AG04449 (cell line): ENCODE data around the gene MSLN.

ENCODE experiments used
- CTCF ChIA-PET: fragments of 350-600 bp; formaldehyde crosslinking; extraction: SDS; loops from one replicate; lab custom pipeline; 2021; ENCODE audit warnings: antibody characterized with exemption; lab: Yijun Ruan, JAX
- POLR2A ChIA-PET: fragments of 400-600, 350-600 bp; formaldehyde crosslinking; extraction: SDS; loops from one replicate; lab custom pipeline; 2020; ENCODE audit warnings: antibody characterized with exemption, inconsistent platforms; lab: Yijun Ruan, JAX
- DNase-seq: peaks from one replicate; pipeline ENCODE4 v3.0.0-alpha.2; 2010; ENCODE audit warnings: low read depth, low spot score
- H3K4me3 ChIP-seq: 2 replicates; pipeline ENCODE4 v1.5.1; 2011; ENCODE audit warnings: low read depth, mild to moderate bottlenecking, control low read depth, low read length
- TF ChIP-seq, protein P1 (sequence below): IDR thresholded peaks from one replicate; pipeline ENCODE4 v1.5.1; 2011; ENCODE audit warnings: mild to moderate bottlenecking, moderate library complexity, low read length, control low read depth, inconsistent platforms; ENCODE audit not compliant: insufficient read depth; ENCODE audit errors: missing control alignments

The MSLN gene

DNA sequence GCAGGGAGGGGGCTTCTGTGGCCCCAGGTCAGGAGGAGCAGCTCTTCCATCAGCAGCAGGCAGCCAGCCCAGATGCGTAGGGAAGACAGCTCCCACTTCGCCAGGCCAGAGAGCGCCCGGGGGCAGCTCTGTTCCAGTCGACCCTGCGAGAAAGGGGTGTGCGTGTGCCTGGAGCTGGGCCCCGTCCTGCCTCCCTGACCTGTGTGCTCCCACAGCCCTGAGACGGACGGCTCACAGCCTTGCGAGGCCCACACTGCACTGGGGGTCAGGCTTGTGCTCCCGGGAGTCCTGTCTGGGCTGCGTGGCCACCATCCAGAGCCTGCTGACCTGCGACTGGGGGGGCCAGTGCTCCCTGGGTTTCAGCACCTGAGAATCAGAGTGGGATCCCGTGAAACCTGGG, 469 bp upstream of the MSLN start:
- ChIA-PET CTCF (interaction anchor here (1.5 to 1.6 kb wide), 2 partner anchors 19 to 25 kb away, joined by 5 to 7 read pairs; partner anchors contain the start of gene CIAO3), POLR2A (no interaction called here)
- no peak overlapping the region for H3K4me3 ChIP-seq
- no peak for DNase-seq
- TF ChIP-seq, protein P1, sequence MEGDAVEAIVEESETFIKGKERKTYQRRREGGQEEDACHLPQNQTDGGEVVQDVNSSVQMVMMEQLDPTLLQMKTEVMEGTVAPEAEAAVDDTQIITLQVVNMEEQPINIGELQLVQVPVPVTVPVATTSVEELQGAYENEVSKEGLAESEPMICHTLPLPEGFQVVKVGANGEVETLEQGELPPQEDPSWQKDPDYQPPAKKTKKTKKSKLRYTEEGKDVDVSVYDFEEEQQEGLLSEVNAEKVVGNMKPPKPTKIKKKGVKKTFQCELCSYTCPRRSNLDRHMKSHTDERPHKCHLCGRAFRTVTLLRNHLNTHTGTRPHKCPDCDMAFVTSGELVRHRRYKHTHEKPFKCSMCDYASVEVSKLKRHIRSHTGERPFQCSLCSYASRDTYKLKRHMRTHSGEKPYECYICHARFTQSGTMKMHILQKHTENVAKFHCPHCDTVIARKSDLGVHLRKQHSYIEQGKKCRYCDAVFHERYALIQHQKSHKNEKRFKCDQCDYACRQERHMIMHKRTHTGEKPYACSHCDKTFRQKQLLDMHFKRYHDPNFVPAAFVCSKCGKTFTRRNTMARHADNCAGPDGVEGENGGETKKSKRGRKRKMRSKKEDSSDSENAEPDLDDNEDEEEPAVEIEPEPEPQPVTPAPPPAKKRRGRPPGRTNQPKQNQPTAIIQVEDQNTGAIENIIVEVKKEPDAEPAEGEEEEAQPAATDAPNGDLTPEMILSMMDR: no peak

- ChIA-PET POLR2A (no interaction called here), CTCF (interaction anchor here (0.5 to 1.8 kb wide), 4 partner anchors 10 to 51 kb away, joined by 3 to 7 read pairs (median 4); no protein-coding TSS in a partner anchor)
- DNase-seq: no peak
- TF ChIP-seq, protein P1: no peak
- no peak overlapping the region for H3K4me3 ChIP-seq
Measured at GRCh38 chr16:761625-762513, 1.3 kb downstream of the MSLN start.

DNA sequence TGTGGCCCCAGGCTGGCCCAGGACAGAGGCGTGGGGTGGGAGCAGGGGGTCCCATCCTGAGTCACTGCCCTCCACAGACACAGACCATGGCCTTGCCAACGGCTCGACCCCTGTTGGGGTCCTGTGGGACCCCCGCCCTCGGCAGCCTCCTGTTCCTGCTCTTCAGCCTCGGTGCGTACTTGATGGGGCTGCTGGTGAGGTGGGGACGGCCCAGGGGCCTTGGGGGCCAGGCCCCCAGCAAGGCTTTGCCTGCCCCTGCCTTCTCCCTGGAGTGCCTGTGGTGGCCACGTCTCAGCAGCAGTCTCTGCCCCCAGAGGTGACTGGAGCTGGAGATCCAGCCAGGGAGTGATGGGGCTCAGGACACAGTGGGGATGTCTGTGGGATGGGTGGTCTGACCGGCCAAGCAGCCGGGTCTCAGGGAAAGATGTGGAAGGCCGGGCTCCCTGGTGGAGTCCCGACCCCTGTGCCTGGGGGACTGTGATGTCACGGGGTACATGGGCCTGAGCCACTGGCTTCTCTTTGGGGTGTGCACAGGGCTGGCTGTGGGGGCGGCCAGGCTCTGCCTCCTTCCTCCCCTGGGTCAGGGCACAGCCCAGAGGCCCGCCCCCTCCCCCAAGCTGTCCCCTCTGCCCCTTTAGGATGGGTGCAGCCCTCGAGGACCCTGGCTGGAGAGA, 2.2 kb downstream of the MSLN start:
- no peak overlapping the region for H3K4me3 ChIP-seq
- DNase-seq: no peak
- POLR2A ChIA-PET: no interaction called here
- TF ChIP-seq, protein P1: no peak
- CTCF ChIA-PET: interaction anchor here (0.8 to 1.8 kb wide), 2 partner anchors 30 to 50 kb away, joined by 3 to 7 read pairs; no protein-coding TSS in a partner anchor

DNA sequence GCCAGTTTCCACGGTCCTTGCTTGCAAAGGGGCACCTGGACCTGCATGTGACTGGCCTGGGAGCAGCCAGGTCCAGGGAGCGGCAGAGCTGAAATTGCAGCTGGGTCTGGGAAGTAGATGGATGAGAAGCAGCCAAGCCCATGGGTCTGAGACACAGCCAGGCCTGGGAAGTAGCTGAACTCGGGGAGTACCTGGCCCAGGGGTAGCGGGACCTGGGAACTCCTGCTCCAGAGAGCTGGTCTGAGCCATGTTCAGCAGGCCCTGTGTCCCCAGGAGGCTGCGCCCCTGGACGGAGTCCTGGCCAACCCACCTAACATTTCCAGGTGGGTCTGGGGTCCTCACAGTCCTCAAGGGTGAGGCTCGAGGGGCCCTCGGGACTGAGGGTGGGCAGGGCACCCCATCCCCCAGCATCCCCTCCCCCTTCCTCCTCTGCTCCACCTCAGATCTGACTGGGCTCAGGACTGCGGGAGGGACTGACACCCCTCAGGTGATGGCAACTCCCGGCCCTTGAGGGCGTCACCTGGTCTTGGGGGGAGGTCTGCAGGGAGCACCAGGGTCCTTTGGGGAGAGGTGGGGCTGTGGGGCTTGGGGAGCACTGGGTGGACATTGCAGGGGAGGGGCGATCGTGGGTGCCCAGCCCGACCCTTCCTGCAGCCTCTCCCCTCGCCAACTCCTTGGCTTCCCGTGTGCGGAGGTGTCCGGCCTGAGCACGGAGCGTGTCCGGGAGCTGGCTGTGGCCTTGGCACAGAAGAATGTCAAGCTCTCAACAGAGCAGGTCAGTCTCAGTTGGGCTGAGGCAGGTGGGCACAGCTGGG, 3.0 kb downstream of the MSLN start:
- ChIA-PET CTCF (interaction anchor here (0.8 kb wide), 1 partner anchor 31 kb away, joined by 3 read pairs; no protein-coding TSS in a partner anchor), POLR2A (no interaction called here)
- TF ChIP-seq, protein P1: no peak
- DNase-seq: no peak
- H3K4me3 ChIP-seq: no peak overlapping the region

DNA sequence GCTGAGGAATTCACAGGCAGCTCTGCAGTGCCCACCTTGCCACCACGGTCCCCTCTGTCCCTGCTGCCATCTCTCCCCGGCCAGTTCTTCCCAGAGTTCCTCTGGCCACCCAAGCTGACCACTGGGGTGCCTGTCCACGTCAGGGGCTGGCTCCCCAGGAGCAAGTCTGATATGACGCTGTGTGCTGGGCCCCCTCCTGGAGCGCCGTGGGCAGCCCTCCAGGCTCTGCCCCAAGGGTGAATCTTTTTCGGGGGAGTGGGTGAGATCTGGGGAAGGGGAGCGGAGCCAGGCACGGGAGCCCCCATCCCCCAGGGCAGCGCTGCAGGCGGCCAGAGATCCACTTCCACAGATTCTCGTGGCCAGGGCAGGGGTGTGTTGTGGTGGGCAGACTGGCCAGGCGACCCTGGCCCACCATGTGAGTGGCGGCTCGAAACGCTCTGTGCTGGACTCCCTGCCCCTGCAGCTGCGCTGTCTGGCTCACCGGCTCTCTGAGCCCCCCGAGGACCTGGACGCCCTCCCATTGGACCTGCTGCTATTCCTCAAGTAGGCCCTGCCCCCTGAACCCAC, 3.7 kb downstream of the MSLN start:
- H3K4me3 ChIP-seq: no peak overlapping the region
- ChIA-PET POLR2A (no interaction called here), CTCF (no interaction called here)
- DNase-seq: no peak
- TF ChIP-seq, protein P1: no peak
